KOPT-K1 (cell line): ENCODE results near the gene PPP4R3A.

Source experiments
- H3K27ac ChIP-seq: fragments of 200-600 bp; sonication (generic); 2 replicates; pipeline ENCODE4 v1.5.1; 2016; ENCODE audit warnings: antibody characterized with exemption, mild to moderate bottlenecking, low read depth, low read length; ENCODE audit not compliant: poor library complexity, severe bottlenecking
- H3K36me3 ChIP-seq: fragments of 200-600 bp; sonication (generic); 2 replicates; pipeline ENCODE4 v1.5.1; 2017; ENCODE audit warnings: antibody characterized with exemption, mild to moderate bottlenecking, low read length, moderate library complexity; ENCODE audit not compliant: insufficient read depth
- H3K9me3 ChIP-seq: fragments of 200-600 bp; sonication (generic); 2 replicates; pipeline ENCODE4 v1.5.1; 2017; ENCODE audit warnings: antibody characterized with exemption, low read length, mild to moderate bottlenecking; ENCODE audit not compliant: insufficient read depth, poor library complexity, severe bottlenecking

The PPP4R3A gene

GRCh38 chr14:91484186-91484585 is 25.9 kb downstream of the PPP4R3A start:
- Histone ChIP-seq H3K36me3 (peaks cover 98% of the 10 kb centered on the region), H3K27ac (no peak overlapping the region), H3K9me3 (no peaks in the 10 kb centered on the region)

- H3K36me3 ChIP-seq: peaks cover 98% of the 10 kb centered on the region
- H3K27ac ChIP-seq: no peak overlapping the region
- H3K9me3 ChIP-seq: no peaks in the 10 kb centered on the region
Measured at GRCh38 chr14:91482263-91483013, 27.7 kb downstream of the PPP4R3A start.

- Histone ChIP-seq H3K9me3 (no peaks in the 10 kb centered on the region), H3K27ac (no peak overlapping the region), H3K36me3 (peaks cover 100% of the 10 kb centered on the region)
Measured at GRCh38 chr14:91477388-91477787, 32.7 kb downstream of the PPP4R3A start.

GRCh38 chr14:91473046-91473445 is 37.1 kb downstream of the PPP4R3A start:
- Histone ChIP-seq H3K36me3 (peaks cover 99% of the 10 kb centered on the region), H3K27ac (no peak overlapping the region), H3K9me3 (no peaks in the 10 kb centered on the region)

- H3K9me3 ChIP-seq: no peaks in the 10 kb centered on the region
- no peak overlapping the region for H3K27ac ChIP-seq
- H3K36me3 ChIP-seq: peaks cover 99% of the 10 kb centered on the region
Measured at GRCh38 chr14:91470216-91470615, 39.9 kb downstream of the PPP4R3A start.

GRCh38 chr14:91466192-91466591 is 43.9 kb downstream of the PPP4R3A start:
- Histone ChIP-seq H3K27ac (no peak overlapping the region), H3K9me3 (no peaks in the 10 kb centered on the region), H3K36me3 (peaks cover 99% of the 10 kb centered on the region)

GRCh38 chr14:91464615-91465205 is 45.4 kb downstream of the PPP4R3A start:
- no peaks in the 10 kb centered on the region for H3K9me3 ChIP-seq
- peaks cover 100% of the 10 kb centered on the region for H3K36me3 ChIP-seq
- H3K27ac ChIP-seq: no peak overlapping the region

GRCh38 chr14:91458612-91459011 is 51.5 kb downstream of the PPP4R3A start:
- Histone ChIP-seq H3K36me3 (peaks cover 99% of the 10 kb centered on the region), H3K27ac (no peak overlapping the region), H3K9me3 (no peaks in the 10 kb centered on the region)

GRCh38 chr14:91456283-91456682 is 53.8 kb downstream of the PPP4R3A start:
- no peak overlapping the region for H3K27ac ChIP-seq
- peaks cover 77% of the 10 kb centered on the region for H3K36me3 ChIP-seq
- no peaks in the 10 kb centered on the region for H3K9me3 ChIP-seq

- Histone ChIP-seq H3K27ac (no peak overlapping the region), H3K9me3 (no peaks in the 10 kb centered on the region), H3K36me3 (peaks cover 60% of the 10 kb centered on the region)
Measured at GRCh38 chr14:91454580-91454979, 55.5 kb downstream of the PPP4R3A start.

- Histone ChIP-seq H3K27ac (no peak overlapping the region), H3K36me3 (peaks cover 55% of the 10 kb centered on the region), H3K9me3 (no peaks in the 10 kb centered on the region)
Measured at GRCh38 chr14:91454155-91454554, 56.0 kb downstream of the PPP4R3A start.

- no peaks in the 10 kb centered on the region for H3K9me3 ChIP-seq
- H3K27ac ChIP-seq: no peak overlapping the region
- peaks cover 51% of the 10 kb centered on the region for H3K36me3 ChIP-seq
Measured at GRCh38 chr14:91453744-91454143, 56.4 kb downstream of the PPP4R3A start.

- peaks cover 7% of the 10 kb centered on the region for H3K9me3 ChIP-seq
- H3K27ac ChIP-seq: no peak overlapping the region
- no peaks in the 10 kb centered on the region for H3K36me3 ChIP-seq
Measured at GRCh38 chr14:91444335-91445020, 65.6 kb downstream of the PPP4R3A start.

GRCh38 chr14:91439345-91439744 is 70.8 kb downstream of the PPP4R3A start:
- Histone ChIP-seq H3K9me3 (peaks cover 26% of the 10 kb centered on the region), H3K36me3 (no peaks in the 10 kb centered on the region)

GRCh38 chr14:91438845-91439244 is 71.3 kb downstream of the PPP4R3A start:
- Histone ChIP-seq H3K27ac (no peak overlapping the region), H3K36me3 (no peaks in the 10 kb centered on the region), H3K9me3 (peaks cover 26% of the 10 kb centered on the region)

More at GRCh38 chr14:91439345-91439744, 70.8 kb downstream of the PPP4R3A start:
- H3K27ac ChIP-seq: no peak overlapping the region
